Kidney epithelial cell (primary cell): ENCODE measurements around the gene OR4P4. TPM values are rescaled to one million over a fixed set of nuclear protein-coding genes. Genes with fewer than 3 reads are reported as not detected.

Experiments
- DNase-seq: peaks from one replicate; pipeline ENCODE4 v3.0.0-alpha.2; 2010; ENCODE audit warnings: low read depth
- H3K27me3 ChIP-seq: 2 replicates; pipeline ENCODE4 v1.6.0; 2011; ENCODE audit warnings: low read length; ENCODE audit not compliant: control insufficient read depth, insufficient read depth
- H3K36me3 ChIP-seq: 2 replicates; pipeline ENCODE4 v1.5.1; 2011; ENCODE audit warnings: low read length; ENCODE audit not compliant: control insufficient read depth, insufficient read depth
- H3K4me3 ChIP-seq: 2 replicates; pipeline ENCODE4 v1.5.1; 2011; ENCODE audit warnings: low read depth, mild to moderate bottlenecking, control low read depth, low read length
- CTCF ChIP-seq: IDR thresholded peaks from 2 replicates; pipeline ENCODE4 v1.5.1; 2011; ENCODE audit warnings: mild to moderate bottlenecking, moderate library complexity, low read length, control low read depth, inconsistent platforms; ENCODE audit not compliant: insufficient read depth, poor library complexity, severe bottlenecking
- total RNA-seq: library from RNA; depleted of rRNA; stranded (reverse); fragments of >200 nt; gene quantifications from 2 replicates; pipeline ENCODE4 v1.2.3, GENCODE V29; 2015

The OR4P4 gene
- total RNA-seq, 1 donor from 2014 or later, result not detected

GRCh38 chr11:55658031-55658573 is 23.2 kb downstream of the OR4P4 start:
- TF ChIP-seq CTCF, result no peak
- DNase-seq, result no peak
- H3K36me3 ChIP-seq, result no peaks in the 10 kb centered on the region
- H3K27me3 ChIP-seq, result no peaks in the 10 kb centered on the region
- no peak overlapping the region for H3K4me3 ChIP-seq

- DNase-seq, result no peak
- no peak for TF ChIP-seq CTCF
- Histone ChIP-seq H3K27me3 (no peaks in the 10 kb centered on the region), H3K36me3 (no peaks in the 10 kb centered on the region), H3K4me3 (no peak overlapping the region)
These were observed 23.7 kb downstream of the OR4P4 start for GRCh38 chr11:55658608-55659007.

- H3K36me3 ChIP-seq, result no peaks in the 10 kb centered on the region
- TF ChIP-seq CTCF, result no peak
- DNase-seq, result no peak
- H3K27me3 ChIP-seq, result no peaks in the 10 kb centered on the region
- no peak within 1 kb of the TSS for H3K4me3 ChIP-seq
These were observed 27.0 kb downstream of the OR4P4 start, which contains the start of gene OR4C6 for GRCh38 chr11:55661901-55662300. Gene OR4C6, plus strand, starts transcription at chr11:55662201. Its CDS starts 2,966 bp downstream, at chr11:55665167.

- no peak for TF ChIP-seq CTCF
- H3K36me3 ChIP-seq, result no peaks in the 10 kb centered on the region
- H3K4me3 ChIP-seq, result no peak overlapping the region
- H3K27me3 ChIP-seq, result no peaks in the 10 kb centered on the region
- no peak for DNase-seq
These were observed 34.5 kb downstream of the OR4P4 start for GRCh38 chr11:55669376-55669775.

GRCh38 chr11:55673860-55674259 is 38.9 kb downstream of the OR4P4 start:
- H3K36me3 ChIP-seq, result no peaks in the 10 kb centered on the region
- H3K4me3 ChIP-seq, result no peak overlapping the region
- TF ChIP-seq CTCF, result no peak
- DNase-seq, result no peak
- no peaks in the 10 kb centered on the region for H3K27me3 ChIP-seq

Other genes starting within 250 kb of the OR4P4 start
- gene OR4C15, start 80.6 kb upstream of the OR4P4 start, total RNA-seq, result not detected in 2 replicates
- not detected in 2 replicates for gene OR4C16, start 63.0 kb upstream of the OR4P4 start, total RNA-seq
- not detected in 2 replicates for gene OR4C11, start 27.5 kb upstream of the OR4P4 start, total RNA-seq
- not detected in 2 replicates for gene OR4S2, start 13.2 kb downstream of the OR4P4 start, total RNA-seq
- not detected in 2 replicates for gene OR4C6, start 27.1 kb downstream of the OR4P4 start, total RNA-seq
- gene OR5D13, start 138.3 kb downstream of the OR4P4 start, total RNA-seq, result not detected in 2 replicates
- not detected in 2 replicates for gene OR5D14, start 160.4 kb downstream of the OR4P4 start, total RNA-seq
- gene OR5L1, start 176.3 kb downstream of the OR4P4 start, total RNA-seq, result not detected in 2 replicates
- not detected in 2 replicates for gene OR5D18, start 184.5 kb downstream of the OR4P4 start, total RNA-seq
- not detected in 2 replicates for gene OR5L2, start 192.1 kb downstream of the OR4P4 start, total RNA-seq
- gene OR5D16, start 203.6 kb downstream of the OR4P4 start, total RNA-seq, result not detected in 2 replicates
- gene TRIM51, start 248.2 kb downstream of the OR4P4 start, total RNA-seq, result not detected in 2 replicates